ENCODE data around the gene TUFM. TPM values are rescaled to one million over a fixed set of nuclear protein-coding genes. Genes with fewer than 3 reads are reported as not detected.

Gene TUFM
- polyA plus RNA-seq, 3 donors from 2014 or later, result 149 to 206 (median 153) TPM

GRCh38 chr16:28879841-28880588 is 33.9 kb upstream of the TUFM start:
- Mint-ChIP-seq H3K27ac (no peak overlapping the region), H3K4me1 (peaks cover 18 to 19% of the 10 kb centered on the region in 2 donors), H3K27me3 (ENCODE audit: low read depth in 3 of 3) (peaks cover 0 to 3% (median 0%) of the 10 kb centered on the region in 3 donors), H3K9me3 (no peaks in the 10 kb centered on the region), H3K36me3 (no peaks in the 10 kb centered on the region), H3K4me3 (peak overlapping the region; percentile 84 to 90 (median 87))
- DNase-seq, result peak; percentile 74 to 80 (median 79)

GRCh38 chr16:28879261-28879840 is 33.2 kb upstream of the TUFM start:
- no peak for DNase-seq
- peak overlapping the region in 3 of 6 donors; percentile 30 to 83 (median 79) for H3K27ac Mint-ChIP-seq

GRCh38 chr16:28878083-28878926 is 32.2 kb upstream of the TUFM start, which contains the start of gene ATP2A1:
ATP2A1 (plus strand) TSS chr16:28878488; CDS start chr16:28878672, 184 bp downstream.
- H3K36me3 Mint-ChIP-seq, result no peaks in the 10 kb centered on the region
- peaks cover 0 to 1% (median 0%) of the 10 kb centered on the region in 3 donors for H3K27me3 Mint-ChIP-seq (ENCODE audit: low read depth in 3 of 3)
- H3K4me3 Mint-ChIP-seq, result peak within 1 kb of the TSS; percentile 84 to 90 (median 87)
- H3K27ac Mint-ChIP-seq, result peak within 1 kb of the TSS in 3 of 6 donors; percentile 30 to 40 (median 35)
- no peaks in the 10 kb centered on the region for H3K9me3 Mint-ChIP-seq
- no peak for DNase-seq
- H3K4me1 Mint-ChIP-seq, result peaks cover 18 to 19% of the 10 kb centered on the region in 2 donors

More at GRCh38 chr16:28879261-28879840, 33.2 kb upstream of the TUFM start:
- Mint-ChIP-seq H3K4me3 (peak overlapping the region; percentile 84 to 90 (median 87)), H3K4me1 (peaks cover 18 to 19% of the 10 kb centered on the region in 2 donors), H3K9me3 (no peaks in the 10 kb centered on the region), H3K36me3 (no peaks in the 10 kb centered on the region), H3K27me3 (ENCODE audit: low read depth in 3 of 3) (peaks cover 0 to 3% (median 0%) of the 10 kb centered on the region in 3 donors)

- Mint-ChIP-seq H3K9me3 (no peaks in the 10 kb centered on the region), H3K4me3 (peak overlapping the region in 4 of 5 donors; percentile 15 to 40 (median 20)), H3K27me3 (ENCODE audit: low read depth in 3 of 3) (peaks cover 0 to 2% (median 1%) of the 10 kb centered on the region in 3 donors), H3K4me1 (peaks cover 18 to 19% of the 10 kb centered on the region in 2 donors), H3K27ac (no peak overlapping the region), H3K36me3 (no peaks in the 10 kb centered on the region)
- no peak for DNase-seq
Measured at GRCh38 chr16:28877655-28878000, 31.5 kb upstream of the TUFM start.

GRCh38 chr16:28876973-28877654 is 31.0 kb upstream of the TUFM start:
- Mint-ChIP-seq H3K9me3 (no peaks in the 10 kb centered on the region), H3K36me3 (no peaks in the 10 kb centered on the region), H3K27me3 (ENCODE audit: low read depth in 3 of 3) (peaks cover 0 to 6% (median 1%) of the 10 kb centered on the region in 3 donors), H3K27ac (no peak overlapping the region), H3K4me3 (no peak overlapping the region), H3K4me1 (peaks cover 18 to 19% of the 10 kb centered on the region in 2 donors)
- DNase-seq, result no peak

- DNase-seq, result no peak
- Mint-ChIP-seq H3K4me3 (no peak overlapping the region), H3K27ac (peak overlapping the region in 1 of 6 donors; percentile 76), H3K4me1 (peaks cover 14 to 17% of the 10 kb centered on the region in 2 donors), H3K36me3 (no peaks in the 10 kb centered on the region), H3K9me3 (no peaks in the 10 kb centered on the region), H3K27me3 (ENCODE audit: low read depth in 3 of 3) (peaks cover 0 to 6% (median 1%) of the 10 kb centered on the region in 3 donors)
Measured at GRCh38 chr16:28876019-28876659, 30.0 kb upstream of the TUFM start.

- H3K27me3 Mint-ChIP-seq (ENCODE audit: low read depth in 3 of 3), result peaks cover 0 to 6% (median 1%) of the 10 kb centered on the region in 3 donors
- no peak for DNase-seq
- H3K4me1 Mint-ChIP-seq, result peaks cover 6 to 12% of the 10 kb centered on the region in 2 donors
- no peak overlapping the region for H3K4me3 Mint-ChIP-seq
- H3K9me3 Mint-ChIP-seq, result no peaks in the 10 kb centered on the region
- H3K36me3 Mint-ChIP-seq, result peaks cover 0 to 1% (median 1%) of the 10 kb centered on the region in 3 donors
- H3K27ac Mint-ChIP-seq, result no peak overlapping the region
Measured at GRCh38 chr16:28875134-28876018, 29.2 kb upstream of the TUFM start.

- Mint-ChIP-seq H3K4me1 (peaks cover 6 to 10% of the 10 kb centered on the region in 2 donors), H3K36me3 (peaks cover 0 to 11% (median 9%) of the 10 kb centered on the region in 3 donors), H3K27ac (no peak overlapping the region), H3K9me3 (no peaks in the 10 kb centered on the region), H3K27me3 (ENCODE audit: low read depth in 3 of 3) (peaks cover 0 to 6% (median 1%) of the 10 kb centered on the region in 3 donors), H3K4me3 (no peak overlapping the region)
- DNase-seq, result no peak
Measured at GRCh38 chr16:28874406-28874805, 28.3 kb upstream of the TUFM start.

GRCh38 chr16:28873543-28874201 is 27.5 kb upstream of the TUFM start:
- no peaks in the 10 kb centered on the region for H3K9me3 Mint-ChIP-seq
- H3K27me3 Mint-ChIP-seq (ENCODE audit: low read depth in 3 of 3), result peaks cover 0 to 6% (median 1%) of the 10 kb centered on the region in 3 donors
- H3K36me3 Mint-ChIP-seq, result peaks cover 0 to 17% (median 9%) of the 10 kb centered on the region in 3 donors
- H3K4me1 Mint-ChIP-seq, result peaks cover 0 to 5% of the 10 kb centered on the region in 2 donors
- no peak overlapping the region for H3K4me3 Mint-ChIP-seq
- no peak overlapping the region for H3K27ac Mint-ChIP-seq
- peak; percentile 57 to 67 (median 57) for DNase-seq

- H3K4me1 Mint-ChIP-seq, result peaks cover 0 to 4% of the 10 kb centered on the region in 2 donors
- DNase-seq, result no peak
- H3K4me3 Mint-ChIP-seq, result no peak overlapping the region
- peaks cover 0 to 6% (median 1%) of the 10 kb centered on the region in 3 donors for H3K27me3 Mint-ChIP-seq (ENCODE audit: low read depth in 3 of 3)
- H3K36me3 Mint-ChIP-seq, result peaks cover 0 to 17% (median 9%) of the 10 kb centered on the region in 3 donors
- no peaks in the 10 kb centered on the region for H3K9me3 Mint-ChIP-seq
- no peak overlapping the region for H3K27ac Mint-ChIP-seq
Measured at GRCh38 chr16:28872952-28873351, 26.8 kb upstream of the TUFM start.

GRCh38 chr16:28869201-28869600 is 23.1 kb upstream of the TUFM start:
- no peak overlapping the region for H3K27ac Mint-ChIP-seq
- no peak for DNase-seq
- peaks cover 0 to 17% (median 9%) of the 10 kb centered on the region in 3 donors for H3K36me3 Mint-ChIP-seq
- H3K4me1 Mint-ChIP-seq, result peaks cover 14 to 15% of the 10 kb centered on the region in 2 donors
- H3K9me3 Mint-ChIP-seq, result peaks cover 0 to 1% (median 0%) of the 10 kb centered on the region in 6 donors
- H3K4me3 Mint-ChIP-seq, result no peak overlapping the region
- peaks cover 0 to 5% (median 5%) of the 10 kb centered on the region in 3 donors for H3K27me3 Mint-ChIP-seq (ENCODE audit: low read depth in 3 of 3)

All from immature natural killer cell (primary cell).